SK-N-MC (cell line): ENCODE results near the gene ADCY2.

Experiments used
- DNase-seq: peaks from one replicate; pipeline ENCODE4 v3.0.0-alpha.2; 2011; ENCODE audit warnings: low read depth, low spot score
- H3K27ac ChIP-seq: fragments of 200-600 bp; sonication (generic); 2 replicates; pipeline ENCODE4 v1.5.1; 2016; ENCODE audit warnings: mixed run types
- H3K36me3 ChIP-seq: fragments of 200-600 bp; sonication (generic); 2 replicates; pipeline ENCODE4 v1.6.1; 2017; ENCODE audit warnings: antibody characterized with exemption, low read length, mixed read lengths; ENCODE audit not compliant: insufficient read depth
- H3K4me3 ChIP-seq: fragments of 200-600 bp; sonication (generic); 2 replicates; pipeline ENCODE4 v1.5.1; 2016
- H3K9ac ChIP-seq: fragments of 200-600 bp; sonication (generic); 2 replicates; pipeline ENCODE4 v1.8.0; 2017; ENCODE audit warnings: mixed run types, mixed read lengths; ENCODE audit not compliant: insufficient read length
- H3K9me3 ChIP-seq: fragments of 200-600 bp; sonication (generic); 2 replicates; pipeline ENCODE4 v1.6.1; 2017; ENCODE audit warnings: low read depth, mild to moderate bottlenecking, antibody characterized with exemption, low read length, moderate library complexity, mixed read lengths
- EZH2 ChIP-seq: fragments of 200-600 bp; sonication (generic); IDR thresholded peaks from one replicate; pipeline ENCODE4 v1.6.1; 2017; ENCODE audit warnings: antibody characterized with exemption
- FOXP2 ChIP-seq: optimal IDR thresholded peaks from 2 replicates; pipeline ENCODE3; 2011; ENCODE audit warnings: mild to moderate bottlenecking, moderate library complexity; ENCODE audit not compliant: insufficient read depth; ENCODE audit errors: extremely low read length, control extremely low read depth
- POLR2AphosphoS5 ChIP-seq: IDR thresholded peaks from 2 replicates; pipeline ENCODE4 v1.6.1; 2012; ENCODE audit warnings: mild to moderate bottlenecking, low read depth, low read length, borderline replicate concordance

Gene ADCY2

DNA sequence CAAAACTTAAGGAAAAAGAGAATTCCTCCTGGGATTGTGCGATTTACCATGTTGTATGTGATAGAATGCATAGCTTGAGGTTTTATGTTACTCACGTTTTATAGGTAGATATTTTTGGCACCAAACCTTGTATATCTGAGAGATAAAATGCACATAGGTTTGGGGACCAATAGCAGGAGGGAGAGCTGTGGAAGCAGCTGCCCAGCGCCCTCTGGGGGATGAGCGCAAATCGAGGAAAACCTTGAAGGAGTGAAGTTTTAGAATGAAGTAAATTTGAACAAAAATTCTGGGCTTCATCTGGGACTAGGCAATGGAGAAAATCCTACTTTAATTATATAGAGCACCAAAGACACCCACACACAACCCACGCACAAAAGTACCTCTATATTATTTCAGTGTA, 197.0 kb downstream of the ADCY2 start:
- no peaks in the 10 kb centered on the region for H3K36me3 ChIP-seq
- no peak overlapping the region for H3K9ac ChIP-seq
- no peak overlapping the region for H3K4me3 ChIP-seq
- H3K27ac ChIP-seq = no peak overlapping the region
- TF ChIP-seq FOXP2 (no peak), POLR2AphosphoS5 (no peak), EZH2 (no peak)
- no peak for DNase-seq
- H3K9me3 ChIP-seq = no peaks in the 10 kb centered on the region

DNA sequence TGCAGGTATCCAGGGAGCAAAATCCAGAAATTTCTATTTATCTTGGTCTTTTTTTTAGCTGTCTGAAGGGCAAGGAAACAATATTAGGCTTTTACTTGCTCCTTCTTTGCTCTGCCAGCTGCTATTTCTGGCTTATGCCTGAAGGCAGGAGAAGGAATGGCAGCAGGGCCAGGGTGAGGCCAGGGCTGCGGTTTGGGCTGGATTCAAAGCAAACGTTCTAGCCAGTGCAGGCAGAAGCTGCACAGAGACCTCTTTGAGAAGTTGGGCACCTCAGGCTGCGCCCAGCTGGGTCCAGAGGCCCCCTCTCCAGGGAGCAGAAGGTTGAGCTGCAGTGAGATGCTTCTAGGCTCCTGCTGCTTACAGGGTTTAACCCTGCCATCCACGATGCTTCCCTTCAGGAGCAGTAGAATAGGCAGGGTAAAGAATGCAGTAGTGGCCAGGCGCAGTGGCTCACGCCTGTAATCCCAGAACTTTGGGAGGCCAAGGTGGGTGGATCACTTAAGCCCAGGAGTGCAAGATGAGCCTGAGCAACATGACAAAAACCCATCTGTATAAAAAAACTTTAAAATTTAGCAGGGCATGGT, 201.2 kb downstream of the ADCY2 start:
- TF ChIP-seq FOXP2 = no peak
- TF ChIP-seq EZH2 = no peak
- TF ChIP-seq POLR2AphosphoS5 = no peak
- Histone ChIP-seq H3K27ac (no peak overlapping the region), H3K9me3 (no peaks in the 10 kb centered on the region), H3K4me3 (no peak overlapping the region), H3K36me3 (no peaks in the 10 kb centered on the region), H3K9ac (no peak overlapping the region)
- DNase-seq = no peak

DNA sequence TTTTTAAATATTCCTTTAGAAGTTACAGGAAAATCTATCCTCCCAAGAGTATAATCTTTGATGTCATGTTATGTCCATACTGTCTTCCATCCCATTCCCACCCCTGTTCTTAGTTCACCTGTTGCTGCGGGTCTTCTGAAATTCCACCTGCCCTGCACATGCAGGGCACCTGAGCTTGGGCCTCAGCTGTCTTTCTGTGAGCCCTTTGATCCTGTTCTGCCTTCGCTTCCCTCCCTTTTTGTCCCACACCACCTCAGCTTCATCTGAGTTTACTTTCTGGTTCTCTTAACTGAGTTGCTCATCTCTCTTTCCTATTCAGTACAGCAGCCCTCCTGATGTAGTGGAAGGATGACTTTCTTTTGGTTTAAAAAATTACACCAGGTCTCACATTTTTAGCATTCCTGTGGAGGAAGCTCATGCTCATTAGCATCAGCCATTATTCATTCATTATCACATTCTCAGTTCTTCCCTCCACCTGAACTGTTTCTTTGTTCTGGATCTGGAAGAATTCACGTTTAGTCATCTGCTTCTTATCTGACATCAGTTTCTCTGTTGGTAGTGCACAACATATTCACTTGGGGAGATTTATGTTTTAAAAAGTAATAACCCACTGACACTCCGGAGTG, 211.0 kb downstream of the ADCY2 start:
- no peak overlapping the region for H3K9ac ChIP-seq
- no peak overlapping the region for H3K27ac ChIP-seq
- H3K4me3 ChIP-seq = no peak overlapping the region

DNA sequence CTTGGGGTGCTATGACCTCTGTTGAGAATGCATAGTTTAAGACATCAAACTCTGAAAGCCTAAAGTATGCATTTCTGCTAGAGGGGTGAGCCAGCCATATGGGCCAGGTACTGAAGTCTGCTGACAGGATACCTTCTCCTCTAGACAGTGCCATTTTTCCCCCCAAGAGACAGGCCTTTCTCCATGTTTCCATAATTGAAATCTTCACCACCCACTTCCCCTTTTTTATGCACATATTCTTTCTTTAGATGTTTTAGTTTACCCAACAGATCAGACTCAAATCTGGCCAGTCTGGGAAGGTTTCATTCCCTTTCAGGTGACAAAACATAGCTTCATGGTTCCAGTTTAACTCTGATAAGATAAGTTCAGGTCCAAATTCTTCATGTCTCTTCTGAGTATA, 212.8 kb downstream of the ADCY2 start:
- no peaks in the 10 kb centered on the region for H3K36me3 ChIP-seq
- no peak overlapping the region for H3K9ac ChIP-seq
- H3K4me3 ChIP-seq = no peak overlapping the region
- no peak for DNase-seq
- TF ChIP-seq FOXP2 (no peak), POLR2AphosphoS5 (no peak), EZH2 (no peak)
- no peaks in the 10 kb centered on the region for H3K9me3 ChIP-seq
- H3K27ac ChIP-seq = no peak overlapping the region

More for the DNA sequence above, 211.0 kb downstream of the ADCY2 start:
- DNase-seq = no peak
- Histone ChIP-seq H3K9me3 (no peaks in the 10 kb centered on the region), H3K36me3 (no peaks in the 10 kb centered on the region)
- TF ChIP-seq POLR2AphosphoS5 (no peak), FOXP2 (no peak), EZH2 (no peak)

DNA sequence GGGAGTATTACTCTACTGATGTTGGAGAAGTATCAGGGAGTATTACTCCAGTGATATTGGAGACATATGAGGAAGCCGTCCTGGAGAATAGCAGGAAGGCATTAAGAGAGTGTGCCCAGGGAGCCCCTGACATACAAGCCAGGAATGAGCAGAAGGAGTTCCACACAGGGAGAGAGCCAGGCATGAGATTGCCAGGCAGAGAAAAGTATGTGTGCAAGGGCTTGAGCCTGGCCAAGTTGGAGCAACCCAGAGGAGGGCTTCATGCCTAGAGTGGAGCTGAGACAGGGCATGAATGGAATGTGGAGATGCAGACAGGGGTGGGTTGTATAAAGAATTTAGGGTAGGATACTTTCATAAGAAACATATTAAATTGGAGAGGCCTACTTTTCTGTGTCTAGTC, 213.8 kb downstream of the ADCY2 start:
- H3K36me3 ChIP-seq = no peaks in the 10 kb centered on the region
- DNase-seq = no peak
- H3K27ac ChIP-seq = no peak overlapping the region
- H3K4me3 ChIP-seq = no peak overlapping the region
- H3K9ac ChIP-seq = no peak overlapping the region
- TF ChIP-seq POLR2AphosphoS5 (no peak), FOXP2 (no peak), EZH2 (no peak)
- H3K9me3 ChIP-seq = no peaks in the 10 kb centered on the region

DNA sequence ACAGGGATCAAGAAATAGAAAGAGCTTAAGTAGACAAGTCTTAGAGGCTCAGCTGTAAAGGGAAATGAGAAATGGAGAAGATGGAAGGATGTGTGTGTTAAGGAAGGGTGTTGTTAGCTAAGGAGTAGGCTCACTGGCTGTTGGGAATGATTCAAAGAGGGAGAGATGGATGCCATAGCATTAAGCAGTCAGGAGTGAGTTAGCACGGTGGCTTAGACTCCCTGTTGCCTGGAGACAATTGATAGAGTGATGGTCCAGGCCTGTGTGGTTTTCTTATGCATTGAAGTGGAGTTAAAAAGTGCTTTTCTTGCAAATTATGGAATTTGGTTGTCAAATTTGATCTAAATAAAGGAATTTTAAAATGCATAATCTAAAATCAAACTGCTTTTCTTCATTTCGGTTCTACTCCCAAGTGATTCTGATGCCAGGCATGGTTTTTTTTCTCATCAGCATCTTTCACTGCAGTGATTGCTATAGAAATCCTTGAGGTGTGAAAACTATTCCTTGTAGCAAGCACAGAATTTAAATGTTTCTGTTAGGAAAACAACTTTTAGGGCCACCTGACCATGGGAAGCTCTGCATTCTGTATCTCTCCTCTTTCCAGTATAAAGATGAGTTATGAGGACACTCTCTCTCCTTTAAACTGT, 214.7 kb downstream of the ADCY2 start:
- Histone ChIP-seq H3K27ac (no peak overlapping the region), H3K4me3 (no peak overlapping the region), H3K9me3 (no peaks in the 10 kb centered on the region), H3K36me3 (no peaks in the 10 kb centered on the region), H3K9ac (no peak overlapping the region)
- TF ChIP-seq FOXP2 (no peak), POLR2AphosphoS5 (no peak), EZH2 (no peak)
- no peak for DNase-seq

DNA sequence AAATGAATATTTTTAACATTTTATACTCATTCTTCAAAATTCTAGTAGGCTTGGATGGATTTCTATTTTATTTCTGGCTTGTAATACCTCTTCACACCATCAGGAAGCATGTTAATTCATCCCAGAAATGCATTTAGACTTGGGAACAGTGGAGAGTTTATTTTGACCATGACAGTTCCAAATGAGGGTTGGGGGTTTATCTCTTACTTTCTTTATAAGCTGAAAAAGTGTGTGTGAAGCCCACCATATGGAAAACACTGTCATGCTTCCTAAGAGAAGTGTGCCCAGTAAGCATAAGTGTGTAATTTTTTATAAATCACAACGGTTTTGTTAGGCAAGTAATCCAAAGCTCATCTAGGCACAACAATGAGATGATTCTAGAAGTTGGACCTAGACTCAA, 215.6 kb downstream of the ADCY2 start:
- DNase-seq = no peak
- no peaks in the 10 kb centered on the region for H3K9me3 ChIP-seq
- TF ChIP-seq FOXP2 = no peak
- TF ChIP-seq POLR2AphosphoS5 = no peak
- no peak overlapping the region for H3K9ac ChIP-seq
- no peak overlapping the region for H3K27ac ChIP-seq
- no peaks in the 10 kb centered on the region for H3K36me3 ChIP-seq
- no peak overlapping the region for H3K4me3 ChIP-seq

DNA sequence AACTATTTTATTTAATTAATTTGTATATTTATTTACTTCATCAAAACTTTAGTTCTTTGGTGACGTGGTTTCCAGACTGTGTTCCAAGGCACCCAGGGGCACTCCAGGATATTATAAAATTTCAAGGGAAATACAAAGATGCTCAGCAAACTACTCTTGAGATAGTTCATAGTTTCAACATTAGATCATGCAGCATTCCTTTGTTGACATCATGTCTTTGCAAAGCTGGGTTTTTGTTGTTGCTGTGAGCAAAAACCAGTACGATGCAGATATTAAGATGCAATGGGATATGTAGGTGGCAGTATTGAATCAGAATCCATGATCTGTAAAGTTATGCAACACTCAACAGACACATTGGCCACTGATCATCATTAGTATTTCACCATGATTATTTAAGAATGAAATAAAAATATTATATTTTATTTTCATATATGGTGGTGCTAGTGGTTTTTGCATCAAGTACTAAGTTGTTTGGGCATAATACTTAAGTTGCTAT, 219.7 kb downstream of the ADCY2 start:
- TF ChIP-seq POLR2AphosphoS5 (no peak), EZH2 (no peak), FOXP2 (no peak)
- DNase-seq = no peak
- Histone ChIP-seq H3K36me3 (no peaks in the 10 kb centered on the region), H3K9me3 (no peaks in the 10 kb centered on the region), H3K27ac (no peak overlapping the region), H3K4me3 (no peak overlapping the region), H3K9ac (no peak overlapping the region)
